Measurements from ENCODE around the gene PEAK1. TPM values are rescaled to one million over a fixed set of nuclear protein-coding genes. Genes with fewer than 3 reads are reported as not detected.

The PEAK1 gene
- total and polyA plus RNA-seq, 8 donors: 58.3 to 86.9 (median 64.3) TPM

GRCh38 chr15:77384589-77385359, 35.1 kb downstream of the PEAK1 start:
- intact Hi-C loops (cut with DNase I): no loop called here
- ATAC-seq (no peak), DNase-seq (no peak)
- Histone ChIP-seq H3K27ac (no peak overlapping the region), H3K9me3 (no peaks in the 10 kb centered on the region), H3K4me3 (no peak overlapping the region), H3K36me3 (no peaks in the 10 kb centered on the region), H3K4me1 (peaks cover 3 to 27% of the 10 kb centered on the region in 2 donors), H3K27me3 (no peaks in the 10 kb centered on the region)
- no peak for TF ChIP-seq CTCF (IDR thresholded peaks at IDR 0.05)

GRCh38 chr15:77384086-77384485, 35.8 kb downstream of the PEAK1 start:
- TF ChIP-seq CTCF (IDR thresholded peaks at IDR 0.05): no peak
- ATAC-seq (no peak), DNase-seq (no peak)
- Histone ChIP-seq H3K4me3 (no peak overlapping the region), H3K4me1 (peaks cover 3 to 27% of the 10 kb centered on the region in 2 donors), H3K36me3 (no peaks in the 10 kb centered on the region), H3K27ac (no peak overlapping the region), H3K27me3 (no peaks in the 10 kb centered on the region), H3K9me3 (no peaks in the 10 kb centered on the region)
- intact Hi-C loops (cut with DNase I): no loop called here

- no peaks in the 10 kb centered on the region for H3K27me3 ChIP-seq
- no peaks in the 10 kb centered on the region for H3K9me3 ChIP-seq
- intact Hi-C loops (cut with DNase I): no loop called here
- DNase-seq (no peak), ATAC-seq (no peak)
- no peak for TF ChIP-seq CTCF (IDR thresholded peaks at IDR 0.05)
- no peak overlapping the region for H3K4me3 ChIP-seq
- no peaks in the 10 kb centered on the region for H3K36me3 ChIP-seq
- peaks cover 0 to 13% of the 10 kb centered on the region in 2 donors for H3K4me1 ChIP-seq
- H3K27ac ChIP-seq: no peak overlapping the region
Measured at GRCh38 chr15:77380033-77380432, 39.9 kb downstream of the PEAK1 start.

- H3K4me1 ChIP-seq: no peaks in the 10 kb centered on the region
- no peak overlapping the region for H3K27ac ChIP-seq
- intact Hi-C loops (cut with DNase I): no loop called here
- ATAC-seq (no peak), DNase-seq (no peak)
- no peak overlapping the region for H3K4me3 ChIP-seq
- no peak for TF ChIP-seq CTCF (IDR thresholded peaks at IDR 0.05)
- H3K27me3 ChIP-seq: no peaks in the 10 kb centered on the region
- no peaks in the 10 kb centered on the region for H3K9me3 ChIP-seq
- H3K36me3 ChIP-seq: no peaks in the 10 kb centered on the region
Measured at GRCh38 chr15:77376770-77377169, 43.1 kb downstream of the PEAK1 start.

- no peak for ATAC-seq
- Histone ChIP-seq H3K27ac (no peak overlapping the region), H3K27me3 (no peaks in the 10 kb centered on the region), H3K9me3 (no peaks in the 10 kb centered on the region), H3K36me3 (no peaks in the 10 kb centered on the region), H3K4me3 (no peak overlapping the region), H3K4me1 (no peaks in the 10 kb centered on the region)
- no peak for TF ChIP-seq CTCF (IDR thresholded peaks at IDR 0.05)
- no peak for DNase-seq
- intact Hi-C loops (cut with DNase I): no loop called here
Measured at GRCh38 chr15:77375133-77375532, 44.8 kb downstream of the PEAK1 start.
